PC-9 (cell line): ENCODE results near the gene PNPLA3.

Source experiments
- EZH2 ChIP-seq: fragments of 200-600 bp; sonication (generic); IDR thresholded peaks from 2 replicates; pipeline ENCODE4 v1.8.0; 2017; ENCODE audit warnings: antibody characterized with exemption, low read depth
- TF ChIP-seq, protein P1 (sequence below): fragments of 200-600 bp; sonication (generic); conservative IDR thresholded peaks from 2 replicates; pipeline ENCODE4 v1.6.1; 2017; ENCODE audit warnings: mixed run types, antibody characterized with exemption, mild to moderate bottlenecking, moderate library complexity

DNA sequence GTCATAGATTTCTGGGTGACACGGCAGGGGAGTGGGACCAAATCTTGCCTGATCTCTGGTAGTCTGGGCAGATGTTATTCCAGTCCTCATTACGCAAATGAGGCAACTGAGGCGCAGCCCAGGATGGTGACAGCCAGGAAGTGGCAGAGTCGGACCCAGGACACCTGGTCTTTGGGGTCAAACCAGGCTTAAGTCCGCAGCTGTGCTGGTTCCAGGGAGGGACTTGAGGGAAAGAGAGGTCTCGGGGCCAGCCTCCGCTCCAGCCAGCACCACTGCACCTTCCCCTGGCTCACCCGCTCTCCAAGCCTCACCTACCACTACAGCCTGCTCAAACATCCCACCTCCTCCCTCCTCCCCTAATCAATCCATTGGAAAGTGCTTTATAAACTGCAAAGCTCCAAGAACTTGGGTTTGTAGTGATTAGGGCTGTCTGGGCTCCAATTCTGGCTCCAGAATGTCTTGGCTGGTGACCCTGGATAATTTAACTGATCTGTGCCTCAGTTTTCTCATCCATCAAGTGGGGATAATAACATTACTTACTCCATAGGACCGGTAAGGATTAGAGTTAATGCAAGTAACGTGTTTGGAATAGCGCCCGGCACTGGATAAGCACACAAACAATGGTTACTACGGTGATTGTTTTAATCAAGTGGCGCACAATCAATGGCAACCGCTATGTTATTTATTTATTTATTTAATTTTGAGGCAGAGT, 31.3 kb upstream of the PNPLA3 start:
- TF ChIP-seq EZH2, result no peak
- TF ChIP-seq, protein P1, sequence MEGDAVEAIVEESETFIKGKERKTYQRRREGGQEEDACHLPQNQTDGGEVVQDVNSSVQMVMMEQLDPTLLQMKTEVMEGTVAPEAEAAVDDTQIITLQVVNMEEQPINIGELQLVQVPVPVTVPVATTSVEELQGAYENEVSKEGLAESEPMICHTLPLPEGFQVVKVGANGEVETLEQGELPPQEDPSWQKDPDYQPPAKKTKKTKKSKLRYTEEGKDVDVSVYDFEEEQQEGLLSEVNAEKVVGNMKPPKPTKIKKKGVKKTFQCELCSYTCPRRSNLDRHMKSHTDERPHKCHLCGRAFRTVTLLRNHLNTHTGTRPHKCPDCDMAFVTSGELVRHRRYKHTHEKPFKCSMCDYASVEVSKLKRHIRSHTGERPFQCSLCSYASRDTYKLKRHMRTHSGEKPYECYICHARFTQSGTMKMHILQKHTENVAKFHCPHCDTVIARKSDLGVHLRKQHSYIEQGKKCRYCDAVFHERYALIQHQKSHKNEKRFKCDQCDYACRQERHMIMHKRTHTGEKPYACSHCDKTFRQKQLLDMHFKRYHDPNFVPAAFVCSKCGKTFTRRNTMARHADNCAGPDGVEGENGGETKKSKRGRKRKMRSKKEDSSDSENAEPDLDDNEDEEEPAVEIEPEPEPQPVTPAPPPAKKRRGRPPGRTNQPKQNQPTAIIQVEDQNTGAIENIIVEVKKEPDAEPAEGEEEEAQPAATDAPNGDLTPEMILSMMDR, result no peak
